Putamen (tissue), 1 donor: ENCODE results near the gene C5orf46.
"Not testable (repeated sequence)": the region's sequence is repeated elsewhere in the genome, so short reads cannot be mapped to it uniquely, and the experiment has no call there.

Experiments
- DNase-seq: peaks from one replicate; pipeline ENCODE4 v3.0.0-alpha.2; 2016; ENCODE audit warnings: low spot score

C5orf46 gene

DNA sequence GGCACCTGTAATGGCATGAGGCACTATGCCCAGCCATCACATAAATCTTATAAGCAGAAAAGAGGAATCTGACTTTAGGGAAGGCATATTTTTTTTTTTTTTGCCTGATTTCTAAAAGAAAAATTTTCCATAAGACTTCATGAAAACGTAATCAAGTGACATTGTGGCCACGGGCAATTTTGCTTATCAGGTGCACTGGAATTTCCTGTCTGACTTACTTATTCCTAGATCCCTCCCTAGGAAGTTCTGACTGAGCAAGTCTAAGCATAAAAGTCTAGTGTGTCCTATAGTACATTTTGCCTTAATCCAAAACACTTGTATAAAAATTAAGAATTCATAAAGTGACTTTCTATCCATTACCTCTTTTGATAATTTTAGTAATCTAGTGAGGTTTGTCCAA, 12.5 kb downstream of the C5orf46 start:
- no peak for DNase-seq

DNA sequence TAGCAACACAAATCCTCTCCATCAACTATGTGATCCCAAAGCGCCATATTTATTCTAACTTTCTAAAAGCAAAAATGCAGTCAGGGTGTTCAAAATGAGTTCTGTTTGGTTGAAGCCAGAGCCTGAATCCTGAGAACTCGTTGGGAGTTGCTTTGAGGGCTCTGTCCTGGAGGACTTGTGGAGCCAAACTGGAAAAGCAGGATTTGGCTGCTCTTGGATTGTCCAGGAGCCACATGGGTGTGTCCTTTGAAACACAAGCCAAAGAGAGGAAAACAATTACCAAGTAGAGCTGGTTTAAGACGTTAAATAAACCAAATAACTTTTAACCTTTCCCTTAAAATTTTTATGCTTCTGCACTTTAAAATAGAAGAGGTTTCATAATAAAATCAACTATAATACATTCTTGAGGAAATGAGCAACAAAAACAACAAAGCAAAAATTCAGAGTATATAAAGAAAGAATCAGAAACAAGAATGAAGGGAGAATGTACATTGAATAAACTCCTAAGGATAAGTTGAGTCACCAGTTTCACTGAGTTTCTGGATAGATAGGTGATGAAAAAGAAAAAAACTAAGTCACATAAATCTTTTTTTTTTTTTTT, 13.5 kb downstream of the C5orf46 start:
- DNase-seq: no peak

DNA sequence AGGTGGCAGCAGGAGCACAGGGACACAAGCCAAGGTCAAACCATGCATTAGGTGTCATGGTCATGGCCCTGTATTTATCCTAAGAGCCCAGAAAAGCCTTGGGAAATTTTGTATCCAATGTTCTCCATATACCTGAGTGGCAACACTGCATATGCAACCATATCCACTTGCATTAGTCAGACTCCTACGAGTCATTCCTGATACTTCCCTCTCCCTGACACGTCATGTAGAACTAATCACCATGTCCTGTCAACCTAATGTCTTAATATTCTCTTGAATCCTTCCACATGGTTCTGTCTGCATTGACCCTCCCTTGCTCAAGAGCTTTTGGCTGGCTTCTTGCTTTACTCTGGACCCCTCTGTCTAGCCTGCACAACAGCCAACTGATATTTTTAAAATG, 18.4 kb downstream of the C5orf46 start:
- DNase-seq: no peak

DNA sequence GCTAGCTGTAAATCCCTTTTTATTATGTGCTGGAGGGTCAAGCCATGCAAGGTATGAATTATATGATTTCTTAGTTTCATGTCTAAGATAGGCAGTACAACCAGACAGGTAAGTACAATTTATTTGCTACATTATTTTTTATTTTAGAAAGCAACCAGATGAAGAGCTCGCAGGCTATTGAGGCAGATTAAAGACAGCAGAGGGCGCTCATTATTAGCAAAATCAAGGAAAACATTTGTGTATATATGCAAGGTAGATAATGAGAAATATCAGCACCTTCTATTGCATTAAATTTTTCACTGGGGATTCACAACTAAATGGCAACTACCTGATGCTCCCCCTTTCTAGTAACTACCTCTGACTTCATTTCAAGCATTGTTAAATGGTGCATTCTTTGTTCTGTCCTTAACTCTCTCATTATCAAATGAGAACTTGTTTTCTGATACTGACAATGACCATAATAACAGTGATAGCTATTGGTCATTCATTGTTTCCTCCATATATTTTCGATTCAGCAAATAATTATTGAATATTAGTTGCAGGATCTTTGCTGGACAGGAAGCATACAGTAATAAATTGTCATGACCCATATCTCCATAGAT, 19.2 kb downstream of the C5orf46 start:
- DNase-seq: no peak

DNA sequence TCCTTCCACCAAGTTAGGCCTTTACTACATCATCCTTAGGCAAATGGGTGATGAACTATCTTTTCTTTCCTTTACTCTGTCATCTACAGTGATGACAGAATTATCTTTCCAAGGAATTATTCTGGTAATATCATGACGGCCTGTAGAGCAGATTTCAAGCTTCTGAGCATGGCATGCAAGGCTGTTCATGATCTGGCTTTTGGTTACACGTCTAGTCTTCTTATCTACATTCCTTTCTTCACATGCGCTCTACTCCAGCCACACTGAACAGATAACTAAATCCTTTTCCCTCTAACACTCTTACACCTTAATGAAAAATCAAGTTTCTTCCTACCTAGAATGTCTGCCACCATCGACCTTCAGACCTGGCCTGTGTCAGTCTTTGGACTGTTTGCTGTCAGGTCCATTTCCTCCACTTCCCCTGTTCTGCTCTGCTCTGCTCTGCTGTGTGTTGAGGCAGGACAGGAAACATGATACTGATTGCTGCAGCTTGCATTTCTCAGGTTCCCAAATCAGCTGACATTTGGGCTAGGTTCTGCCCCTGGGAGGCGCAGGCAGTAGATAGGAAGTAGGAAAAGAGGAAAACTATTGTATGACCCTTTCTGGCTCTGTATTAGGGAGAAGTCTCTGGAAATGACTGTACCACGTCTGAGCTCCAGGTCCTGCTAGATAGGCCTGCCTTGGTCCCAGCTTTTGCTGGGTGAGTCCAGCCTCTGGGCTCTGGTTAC, 23.6 kb downstream of the C5orf46 start:
- DNase-seq: no peak

DNA sequence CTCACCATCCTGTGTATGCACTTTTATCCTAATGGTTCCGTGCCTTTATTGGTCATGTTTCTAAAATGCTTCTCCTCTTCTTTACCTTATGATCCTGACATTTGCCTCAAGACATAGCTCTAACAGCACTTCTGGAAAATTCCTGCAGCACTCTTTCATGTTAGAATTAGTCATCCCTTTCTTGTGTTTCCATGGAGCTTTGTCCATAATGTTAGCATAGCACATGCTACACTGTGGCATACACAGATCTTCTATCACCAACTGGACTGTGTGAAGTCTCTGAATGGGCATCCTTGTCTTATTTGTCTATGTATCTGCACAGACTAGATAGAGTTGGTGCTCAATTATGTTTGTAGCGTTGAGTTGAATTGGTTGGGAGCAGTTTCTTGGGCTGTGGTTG, 25.9 kb downstream of the C5orf46 start:
- DNase-seq: no peak

DNA sequence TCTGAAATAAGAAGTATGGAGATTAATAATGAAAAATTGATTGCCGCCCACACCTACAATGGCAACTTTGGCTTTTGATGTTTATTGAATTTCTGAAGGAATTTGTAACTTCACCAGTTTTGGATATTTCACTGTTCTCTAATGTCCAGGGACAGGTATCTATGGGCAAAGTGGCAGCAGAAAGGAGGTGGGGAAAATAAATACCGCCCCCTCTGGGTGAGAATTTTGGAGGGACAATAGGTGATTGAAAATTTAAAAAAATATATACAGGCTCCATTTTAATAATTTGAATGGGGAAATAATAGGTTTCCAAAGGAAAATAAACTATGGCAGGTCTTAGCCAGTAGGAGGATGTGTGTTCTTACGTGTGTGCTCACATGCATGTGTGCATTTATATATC, 26.6 kb downstream of the C5orf46 start:
- DNase-seq: no peak

DNA sequence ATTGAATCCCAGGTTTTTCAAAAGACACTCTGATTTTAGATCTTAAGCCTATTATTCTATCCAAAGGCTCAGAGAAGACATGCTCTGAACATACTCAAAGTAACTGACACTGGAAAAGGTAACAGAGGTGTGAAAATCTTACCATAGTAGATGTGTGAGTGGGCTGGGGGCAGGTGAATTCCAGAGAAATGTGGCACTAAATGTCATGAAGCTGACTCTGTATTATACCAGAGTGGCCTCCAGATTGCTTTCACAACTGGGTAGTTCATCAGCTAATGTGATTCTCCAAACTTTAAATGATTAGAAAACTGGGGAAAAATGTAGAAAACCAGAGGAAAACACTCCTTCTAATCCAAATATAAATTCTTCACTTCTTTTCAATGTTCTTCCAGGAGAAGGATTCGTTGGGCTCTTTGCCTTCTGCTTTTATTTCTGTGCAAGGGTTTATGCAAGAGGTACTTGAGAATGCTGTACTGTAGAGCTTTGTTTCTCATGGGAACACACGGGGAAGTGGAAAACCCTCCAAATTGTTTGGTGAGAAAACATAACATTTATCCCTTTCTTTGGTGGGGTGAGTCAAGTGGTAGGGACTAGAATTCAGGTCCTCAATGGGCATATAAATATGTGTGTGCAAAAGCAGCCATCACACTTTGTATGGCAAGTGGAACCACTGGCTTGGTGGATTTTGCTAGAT, 28.1 kb downstream of the C5orf46 start, which contains the start of gene SCGB3A2:
TSS of gene SCGB3A2 (plus strand) at position 646 of the 694 bp plus-strand sequence. CDS start 93 bp downstream, outside the sequence.
- DNase-seq: no peak

DNA sequence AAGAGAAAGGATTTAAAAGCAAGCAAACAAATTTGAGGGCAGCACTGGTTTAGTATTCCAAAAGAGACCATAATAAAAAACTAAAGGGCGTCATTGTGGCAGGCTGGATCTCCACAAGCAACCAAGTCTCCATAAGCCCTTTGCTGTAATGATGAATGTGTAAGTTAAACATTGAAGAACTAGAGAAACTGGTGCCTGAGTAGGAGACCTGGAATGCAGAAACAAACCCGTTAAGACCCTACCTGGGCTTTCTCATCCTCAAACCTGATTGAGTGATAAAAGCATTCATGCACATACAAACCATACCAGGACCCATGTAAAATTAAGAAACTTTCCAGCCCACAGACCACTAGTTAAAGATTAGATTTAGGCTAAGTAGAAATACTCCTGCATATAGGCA, 29.7 kb downstream of the C5orf46 start:
- no peak for DNase-seq

DNA sequence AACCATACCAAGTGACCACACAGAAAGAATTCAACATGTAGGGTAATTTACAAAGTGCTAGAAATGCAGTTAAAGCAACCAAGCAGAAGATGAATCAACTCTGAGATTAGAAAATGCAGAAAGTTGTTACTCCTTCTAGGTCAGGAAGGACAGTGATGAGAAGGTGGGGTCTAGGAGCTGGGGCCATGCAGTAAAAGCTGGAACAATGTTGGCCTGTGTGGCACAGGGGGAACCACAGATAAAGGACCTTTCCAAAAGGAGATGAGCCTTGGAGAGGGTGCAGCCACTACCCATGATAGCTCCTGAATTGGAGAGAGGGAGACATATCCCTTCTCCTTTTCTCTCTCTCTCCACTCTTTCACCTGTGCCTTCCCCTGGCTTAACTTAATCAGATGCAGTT, 30.2 kb downstream of the C5orf46 start:
- DNase-seq: no peak

DNA sequence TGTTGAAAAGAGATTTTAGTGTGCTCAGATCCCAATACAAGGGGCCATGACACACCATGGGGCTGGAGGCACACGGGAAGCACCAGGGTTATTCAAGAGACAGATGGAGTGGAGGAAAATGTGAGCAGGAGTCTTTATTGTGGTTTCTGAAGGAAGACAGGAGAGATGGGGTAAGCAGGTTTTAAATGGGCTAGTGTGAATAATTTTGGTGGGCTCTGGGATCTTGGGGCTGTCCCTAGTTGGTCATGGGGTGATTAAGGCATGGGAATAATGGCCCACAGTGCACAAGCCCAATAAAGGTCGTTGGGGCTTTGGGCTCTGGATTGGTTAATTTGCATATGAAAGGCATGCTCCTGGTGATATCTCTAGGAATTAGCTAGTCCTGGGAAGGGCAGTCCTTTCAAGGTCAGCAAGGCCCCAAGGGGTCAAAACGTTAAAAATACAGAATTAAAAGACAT, 31.4 kb downstream of the C5orf46 start:
- no peak for DNase-seq

DNA sequence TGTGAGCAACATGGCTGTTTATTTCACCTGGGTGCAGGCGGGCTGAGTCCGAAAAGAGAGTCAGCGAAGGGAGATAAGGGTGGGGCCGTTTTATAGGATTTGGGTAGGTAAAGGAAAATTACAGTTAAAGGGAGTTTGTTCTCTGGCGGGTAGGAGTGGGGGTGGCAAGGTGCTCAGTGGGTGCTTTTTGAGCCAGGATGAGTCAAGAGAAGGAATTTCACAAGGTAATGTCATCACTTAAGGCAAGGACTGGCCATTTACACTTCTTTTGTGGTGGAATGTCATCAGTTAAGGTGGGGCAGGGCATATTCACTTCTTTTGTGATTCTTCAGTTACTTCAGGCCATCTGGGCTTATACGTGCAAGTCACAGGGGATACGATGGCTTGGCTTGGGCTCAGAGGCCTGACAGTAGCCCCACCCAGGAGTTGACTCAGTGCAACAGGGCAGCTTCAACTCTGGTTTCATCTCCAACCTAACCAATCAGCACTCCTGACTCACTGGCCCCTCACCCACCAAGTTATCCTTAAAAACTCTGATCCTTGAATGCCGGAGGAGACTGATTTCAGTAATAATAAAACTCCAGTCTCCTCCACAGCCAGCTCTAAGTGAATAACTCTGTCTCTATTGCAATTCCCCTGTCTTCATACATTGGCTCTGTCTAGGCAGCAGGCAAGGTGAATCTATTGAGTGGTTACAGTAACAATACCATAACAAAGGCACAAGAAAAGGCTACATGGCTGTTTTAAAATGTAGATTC, 32.0 kb downstream of the C5orf46 start:
- DNase-seq: not testable (repeated sequence)

DNA sequence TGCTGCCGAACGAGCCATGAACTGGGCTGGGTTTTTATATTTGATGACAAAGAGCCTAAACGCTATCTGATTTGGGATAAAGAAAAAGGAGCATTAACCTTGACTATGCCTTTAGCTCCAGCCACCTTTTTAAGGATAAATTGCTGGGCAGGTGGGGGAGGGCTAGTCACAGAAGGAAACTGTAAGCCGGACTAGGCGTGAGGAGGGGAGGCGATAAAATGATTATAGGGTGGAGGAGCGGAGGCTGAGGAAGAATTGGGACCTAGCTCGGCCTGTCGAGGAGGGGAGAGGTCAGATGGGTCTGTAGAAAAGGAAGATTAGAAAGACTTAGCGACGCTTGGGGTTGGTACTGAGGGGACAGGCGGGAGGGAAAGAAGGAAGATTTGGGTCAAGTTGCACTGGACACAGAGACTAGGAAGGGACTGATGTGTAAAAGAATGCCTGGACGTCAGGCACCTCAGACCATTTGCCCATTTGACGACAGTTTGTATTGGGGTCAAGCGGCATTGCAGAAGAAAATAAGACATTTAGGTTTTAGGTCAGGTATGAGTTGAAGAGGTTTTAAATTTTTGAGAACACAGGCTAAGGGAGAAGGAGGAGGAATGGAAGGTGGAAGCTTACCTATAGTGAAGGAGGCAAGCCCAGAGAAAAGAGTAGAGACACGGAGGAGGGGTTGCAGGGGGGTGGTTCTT, 33.4 kb downstream of the C5orf46 start:
- DNase-seq: not testable (repeated sequence)

DNA sequence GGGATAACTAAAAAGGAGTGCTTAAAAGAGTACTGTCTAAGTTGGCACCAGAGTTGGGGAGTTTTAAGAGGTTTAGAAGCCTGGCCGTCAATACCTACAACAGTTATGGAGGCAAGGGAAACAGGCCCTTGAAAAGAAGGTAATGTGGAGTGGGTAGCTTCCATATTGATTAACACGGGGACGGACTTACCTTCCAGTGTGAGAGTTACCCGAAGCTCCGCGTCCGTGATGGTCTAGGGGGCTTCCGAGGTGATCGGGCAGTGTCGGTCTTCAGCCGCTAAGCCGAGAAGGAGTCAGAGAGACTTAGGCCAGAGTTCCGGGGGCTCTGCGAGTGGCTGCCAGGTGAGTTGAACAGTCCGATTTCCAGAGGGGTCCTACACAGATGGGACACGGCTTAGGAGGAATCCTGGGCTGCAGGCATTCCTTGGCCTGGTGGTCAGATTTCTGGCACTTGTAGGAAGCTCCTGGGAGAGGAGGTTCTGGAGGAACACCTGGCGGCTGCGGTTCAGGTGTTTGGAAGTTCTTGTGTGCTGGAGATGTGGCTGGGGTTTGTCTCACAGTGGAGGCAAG, 34.3 kb downstream of the C5orf46 start:
- not testable (repeated sequence) for DNase-seq

DNA sequence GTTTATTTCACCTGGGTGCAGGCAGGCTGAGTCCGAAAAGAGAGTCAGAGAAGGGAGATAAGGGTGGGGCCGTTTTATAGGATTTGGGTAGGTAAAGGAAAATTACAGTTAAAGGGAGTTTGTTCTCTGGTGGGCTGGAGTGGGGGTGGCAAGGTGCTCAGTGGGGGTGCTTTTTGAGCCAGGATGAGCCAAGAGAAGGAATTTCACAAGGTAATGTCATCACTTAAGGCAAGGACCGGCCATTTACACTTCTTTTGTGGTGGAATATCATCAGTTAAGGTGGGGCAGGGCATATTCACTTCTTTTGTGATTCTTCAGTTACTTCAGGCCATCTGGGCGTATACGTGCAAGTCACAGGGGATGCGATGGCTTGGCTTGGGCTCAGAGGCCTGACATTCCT, 36.4 kb downstream of the C5orf46 start:
- not testable (repeated sequence) for DNase-seq

DNA sequence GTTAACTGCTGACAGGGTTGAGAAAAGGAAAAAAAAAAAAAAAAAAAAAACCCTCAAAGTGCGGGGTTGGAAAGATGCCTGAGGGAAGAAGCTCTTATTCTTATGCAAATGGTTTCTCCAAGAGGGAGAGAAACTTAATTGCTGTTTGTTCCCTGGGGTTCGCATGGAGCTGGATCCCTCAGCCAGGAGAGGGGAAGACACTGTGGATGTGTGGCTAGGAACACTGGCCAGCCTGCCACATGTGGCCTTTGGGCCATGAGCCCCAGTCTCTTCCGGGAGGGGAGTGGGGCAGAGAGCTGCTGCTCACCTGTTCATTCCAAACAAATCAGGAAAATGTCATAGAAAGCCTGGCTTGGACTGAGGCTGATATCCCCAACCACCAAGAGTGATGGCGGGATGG, 37.2 kb downstream of the C5orf46 start:
- no peak for DNase-seq

DNA sequence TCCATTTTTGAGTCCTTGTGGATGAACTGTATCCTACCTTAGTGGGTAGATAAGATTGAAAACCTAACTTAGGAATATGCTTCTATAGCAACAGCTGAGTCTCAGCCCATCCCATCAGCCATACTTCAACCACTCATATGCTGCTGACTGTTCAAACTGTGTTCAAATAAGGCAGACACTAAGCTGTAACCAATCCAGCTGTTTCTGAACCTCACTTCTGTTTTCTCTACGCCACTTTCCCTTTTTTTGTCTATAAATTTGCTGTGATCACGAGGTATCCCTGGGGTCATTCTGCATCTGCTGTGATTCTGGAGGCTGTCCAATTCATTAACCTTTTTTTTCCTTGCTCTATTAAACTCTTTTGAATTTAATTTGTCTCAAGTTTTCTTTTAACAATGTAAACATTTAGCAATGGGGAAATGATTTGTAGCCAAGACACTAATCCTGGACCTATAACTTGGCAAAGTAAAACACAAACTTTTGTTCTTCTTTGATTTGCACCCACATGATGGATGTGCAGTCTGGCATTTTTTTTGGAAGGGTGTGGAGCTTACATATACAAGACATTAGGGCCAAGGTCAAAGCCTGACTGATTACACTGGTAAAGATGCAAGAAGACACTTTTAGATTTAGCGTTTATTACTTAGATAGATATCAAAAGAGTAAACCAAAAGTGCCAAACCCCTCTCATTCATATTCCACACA, 42.7 kb downstream of the C5orf46 start:
- no peak for DNase-seq

DNA sequence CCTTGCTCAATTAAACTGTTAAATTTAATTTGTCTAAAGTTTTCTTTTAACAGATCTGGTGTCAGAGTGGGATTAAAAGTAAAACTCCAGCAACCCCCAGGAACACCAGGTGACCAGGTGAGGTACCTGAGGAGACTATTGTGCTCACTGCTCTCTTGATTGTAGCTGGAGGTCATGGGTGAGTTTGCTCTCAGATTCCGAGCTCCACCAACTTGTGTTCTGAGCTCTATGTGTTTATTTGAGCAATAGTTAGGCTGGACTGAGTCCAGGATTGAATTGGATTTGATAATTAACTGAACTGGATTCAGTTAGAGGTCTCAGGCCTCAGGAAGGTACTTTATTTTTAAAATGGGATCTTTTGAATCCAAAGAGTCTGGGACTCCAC, 45.7 kb downstream of the C5orf46 start:
- DNase-seq: no peak

DNA sequence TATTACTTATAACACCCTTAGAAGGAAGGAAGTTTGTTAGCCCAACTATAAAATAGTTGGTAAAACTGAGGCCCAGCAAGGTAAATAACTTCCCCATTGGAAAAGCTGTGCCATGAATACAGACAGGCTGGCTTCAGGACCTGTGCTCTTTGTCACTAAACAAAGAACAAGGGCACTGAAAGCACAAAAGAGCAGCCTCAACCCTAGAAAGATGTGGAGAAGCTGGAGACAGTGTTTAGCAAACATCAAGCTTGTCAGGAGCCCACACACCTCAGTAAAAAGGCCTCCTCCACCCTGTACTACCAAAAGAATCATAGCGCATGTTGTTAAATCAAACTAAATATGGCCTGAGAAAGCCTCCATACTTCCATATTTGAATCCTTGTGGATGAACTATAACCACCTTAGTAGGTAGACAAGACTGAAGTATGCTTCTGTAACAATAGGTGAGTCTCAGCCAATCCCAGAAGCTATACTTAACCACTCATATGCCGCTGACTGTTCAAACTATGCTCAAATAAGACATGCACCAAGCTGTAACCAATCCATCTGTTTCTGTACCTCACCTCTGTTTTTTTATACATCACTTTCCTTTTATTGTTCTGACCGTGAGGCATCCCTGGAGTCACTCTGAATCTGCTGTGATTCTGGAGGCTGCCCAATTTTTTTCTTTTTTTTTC, 46.2 kb downstream of the C5orf46 start:
- DNase-seq: no peak

DNA sequence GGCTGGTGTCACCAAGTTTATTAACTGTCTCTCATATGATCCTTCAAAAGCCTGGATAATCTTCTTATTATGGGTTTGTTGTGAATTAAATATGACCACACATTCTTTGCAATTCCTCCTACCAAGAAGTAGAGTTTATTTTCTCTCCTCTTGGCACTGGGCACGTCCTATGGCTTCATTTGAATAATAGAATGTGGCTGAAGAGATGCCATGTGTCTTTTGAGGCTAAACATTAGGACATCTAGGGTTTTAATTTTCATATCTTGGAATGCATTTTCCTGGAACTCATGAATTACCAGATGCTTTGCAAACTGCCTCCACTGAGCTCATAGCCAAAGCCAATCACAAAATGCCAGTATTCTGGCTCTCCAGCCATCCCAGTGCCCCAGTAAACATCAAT, 47.8 kb downstream of the C5orf46 start:
- DNase-seq: no peak
